Stimulated activated CD4-positive, alpha-beta T cell treated with anti-CD3 and anti-CD28 coated beads, TNF-alpha, amount 100 ng/mL, for 24 hours (primary cell): ENCODE data around the gene HS6ST3.
"Not testable (repeated sequence)": the region's sequence is repeated elsewhere in the genome, so short reads cannot be mapped to it uniquely, and the experiment has no call there.

Experiments
- DNase-seq, 3 experiments: peaks; one replicate each; pipeline ENCODE4 v3.0.0-alpha.2; 2020; ENCODE audit warnings: low read depth in 3 of 3

The HS6ST3 gene

GRCh38 chr13:96728463-96728862 lies 638.6 kb downstream of the HS6ST3 start:
- no peak for DNase-seq

GRCh38 chr13:96730676-96731075 lies 640.8 kb downstream of the HS6ST3 start:
- no peak for DNase-seq

- DNase-seq, result no peak
Observed at GRCh38 chr13:96734499-96734898, 644.6 kb downstream of the HS6ST3 start.

- DNase-seq, result no peak
Observed at GRCh38 chr13:96741779-96742178, 651.9 kb downstream of the HS6ST3 start.

- no peak for DNase-seq
Observed at GRCh38 chr13:96743296-96744089, 653.6 kb downstream of the HS6ST3 start.

GRCh38 chr13:96744367-96745331 lies 654.7 kb downstream of the HS6ST3 start:
- DNase-seq, result no peak

- DNase-seq, result no peak
Observed at GRCh38 chr13:96746886-96747285, 657.0 kb downstream of the HS6ST3 start.

GRCh38 chr13:96749825-96750224 lies 659.9 kb downstream of the HS6ST3 start:
- no peak for DNase-seq

GRCh38 chr13:96751089-96751488 lies 661.2 kb downstream of the HS6ST3 start:
- no peak for DNase-seq

- no peak for DNase-seq
Observed at GRCh38 chr13:96762876-96763275, 673.0 kb downstream of the HS6ST3 start.

- no peak for DNase-seq
Observed at GRCh38 chr13:96766306-96766705, 676.4 kb downstream of the HS6ST3 start.

GRCh38 chr13:96768524-96768923 lies 678.6 kb downstream of the HS6ST3 start:
- no peak for DNase-seq

- DNase-seq, result no peak
Observed at GRCh38 chr13:96769874-96770273, 680.0 kb downstream of the HS6ST3 start.

GRCh38 chr13:96771486-96772367 lies 681.8 kb downstream of the HS6ST3 start:
- DNase-seq, result no peak

- no peak for DNase-seq
Observed at GRCh38 chr13:96772426-96772825, 682.5 kb downstream of the HS6ST3 start.

- not testable (repeated sequence) for DNase-seq
Observed at GRCh38 chr13:96778302-96778701, 688.4 kb downstream of the HS6ST3 start.

GRCh38 chr13:96779691-96780090 lies 689.8 kb downstream of the HS6ST3 start:
- no peak for DNase-seq

GRCh38 chr13:96780105-96780504 lies 690.2 kb downstream of the HS6ST3 start:
- no peak for DNase-seq

GRCh38 chr13:96781141-96781540 lies 691.2 kb downstream of the HS6ST3 start:
- DNase-seq, result no peak

GRCh38 chr13:96782186-96782585 lies 692.3 kb downstream of the HS6ST3 start:
- DNase-seq, result no peak

- DNase-seq, result no peak
Observed at GRCh38 chr13:96783057-96783456, 693.1 kb downstream of the HS6ST3 start.

- no peak for DNase-seq
Observed at GRCh38 chr13:96783511-96783910, 693.6 kb downstream of the HS6ST3 start.
